HL-60 (cell line): ENCODE measurements around the gene MAP2.

ENCODE experiments used
- POLR2AphosphoS5 ChIP-seq: IDR thresholded peaks from 2 replicates; pipeline ENCODE4 v1.6.1; 2012; ENCODE audit warnings: low read depth
- TF ChIP-seq, protein P1 (sequence below): IDR thresholded peaks from one replicate; pipeline ENCODE4 v1.5.1; 2011; ENCODE audit warnings: low read length, control low read depth, inconsistent platforms; ENCODE audit not compliant: insufficient read depth

DNA sequence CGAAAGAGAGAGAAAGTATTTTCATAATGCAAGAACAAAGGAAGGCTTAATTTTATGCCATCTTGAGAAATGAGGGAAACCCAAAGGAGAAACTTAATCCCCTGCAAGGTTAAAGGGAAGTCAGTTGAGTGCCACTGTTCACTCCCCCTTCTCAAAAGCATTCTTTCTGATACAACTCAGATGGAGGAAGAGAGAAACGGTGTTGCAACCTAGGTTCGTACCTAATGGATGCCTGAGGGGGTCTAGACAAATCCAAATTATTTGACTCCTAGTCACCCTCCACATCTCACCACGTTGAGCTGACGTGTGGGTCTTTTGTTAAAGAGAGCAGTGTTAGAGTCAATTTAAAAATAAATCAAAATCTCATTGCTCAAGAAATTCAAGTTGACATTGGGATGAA is 295.2 kb downstream of the MAP2 start:
- TF ChIP-seq, protein P1, sequence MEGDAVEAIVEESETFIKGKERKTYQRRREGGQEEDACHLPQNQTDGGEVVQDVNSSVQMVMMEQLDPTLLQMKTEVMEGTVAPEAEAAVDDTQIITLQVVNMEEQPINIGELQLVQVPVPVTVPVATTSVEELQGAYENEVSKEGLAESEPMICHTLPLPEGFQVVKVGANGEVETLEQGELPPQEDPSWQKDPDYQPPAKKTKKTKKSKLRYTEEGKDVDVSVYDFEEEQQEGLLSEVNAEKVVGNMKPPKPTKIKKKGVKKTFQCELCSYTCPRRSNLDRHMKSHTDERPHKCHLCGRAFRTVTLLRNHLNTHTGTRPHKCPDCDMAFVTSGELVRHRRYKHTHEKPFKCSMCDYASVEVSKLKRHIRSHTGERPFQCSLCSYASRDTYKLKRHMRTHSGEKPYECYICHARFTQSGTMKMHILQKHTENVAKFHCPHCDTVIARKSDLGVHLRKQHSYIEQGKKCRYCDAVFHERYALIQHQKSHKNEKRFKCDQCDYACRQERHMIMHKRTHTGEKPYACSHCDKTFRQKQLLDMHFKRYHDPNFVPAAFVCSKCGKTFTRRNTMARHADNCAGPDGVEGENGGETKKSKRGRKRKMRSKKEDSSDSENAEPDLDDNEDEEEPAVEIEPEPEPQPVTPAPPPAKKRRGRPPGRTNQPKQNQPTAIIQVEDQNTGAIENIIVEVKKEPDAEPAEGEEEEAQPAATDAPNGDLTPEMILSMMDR = no peak
- no peak for TF ChIP-seq POLR2AphosphoS5
